ENCODE data around the gene FBLN1. TPM values are rescaled to one million over a fixed set of nuclear protein-coding genes. Genes with fewer than 3 reads are reported as not detected.

The FBLN1 gene
- total and polyA plus RNA-seq, 9 of the 15 experiments (the other 6 are each of a cell fraction or from before 2014, with no cell fraction given) = 0.66 TPM; not detected in 8

GRCh38 chr22:45620706-45621105 is 118.0 kb downstream of the FBLN1 start:
- ChIA-PET CTCF (ENCODE audit: low intra/inter-chr PET ratio) (no interaction called here), POLR2A (no interaction called here)
- no peak for ATAC-seq
- peaks cover 0 to 7% of the 10 kb centered on the region in 2 experiments; a peak in 1 of 5 replicates for H3K27me3 ChIP-seq (ENCODE audit: control insufficient read depth in 2 of 2, insufficient read depth in 2 of 2, low read length in 2 of 2)
- peaks cover 0 to 5% of the 10 kb centered on the region in 2 experiments; a peak in 3 of 5 replicates for H3K4me1 ChIP-seq (replicated peaks in 1 of 2; ENCODE audit: control insufficient read depth in 2 of 2, insufficient read depth in 2 of 2, low read length in 2 of 2)
- H3K4me3 ChIP-seq = no peak overlapping the region
- H3K79me2 ChIP-seq (ENCODE audit: control insufficient read depth, insufficient read depth, low read length) = no peaks in the 10 kb centered on the region
- no peak for TF ChIP-seq NFXL1 (CRISPR knock-in tag; IDR thresholded peaks at IDR 0.05)
- 0 out of 2 replicates have a peak, but pooled peaks have one; percentile 41 for TF ChIP-seq CHD2 (IDR thresholded peaks at IDR 0.05; ENCODE audit: low read depth, low read length)
- no peak overlapping the region for H3K4me2 ChIP-seq (ENCODE audit: insufficient read depth, low read length)
- no peaks in the 10 kb centered on the region for H3K9me1 ChIP-seq (ENCODE audit: control insufficient read depth, insufficient read depth, low read length)
- BruUV-seq (replicated peaks) = no TSS peak
- no peak overlapping the region for H3K27ac ChIP-seq (ENCODE audit: extremely low read depth, low read depth, low read length)
- intact Hi-C loops (cut with micrococcal nuclease) (no loop called here), in situ Hi-C loops (cut with MboI) (no loop called here)
- WGBS (ENCODE audit: insufficient coverage, low coverage, missing lambda C conversion rate) = 38% methylated on average over 2 of the region's 3 CpGs
- no peak for FAIRE-seq
- no peaks in the 10 kb centered on the region for H3K9me3 ChIP-seq (replicated peaks; ENCODE audit: control insufficient read depth, insufficient read depth, low read depth, low read length)
- H3K9ac ChIP-seq (ENCODE audit: insufficient read depth in 1 of 2, low read depth in 2 of 2, low read length in 2 of 2) = no peak overlapping the region
- H3K36me3 ChIP-seq (ENCODE audit: control insufficient read depth, insufficient read depth, low read length) = no peaks in the 10 kb centered on the region
- H4K20me1 ChIP-seq (replicated peaks; ENCODE audit: control insufficient read depth, insufficient read depth, low read length) = no peaks in the 10 kb centered on the region
- no peak overlapping the region for H2AFZ ChIP-seq (ENCODE audit: low read depth, low read length)
- DNase-seq (ENCODE audit: extremely low read depth in 1 of 4, low spot score in 3 of 4) = no peak

DNA sequence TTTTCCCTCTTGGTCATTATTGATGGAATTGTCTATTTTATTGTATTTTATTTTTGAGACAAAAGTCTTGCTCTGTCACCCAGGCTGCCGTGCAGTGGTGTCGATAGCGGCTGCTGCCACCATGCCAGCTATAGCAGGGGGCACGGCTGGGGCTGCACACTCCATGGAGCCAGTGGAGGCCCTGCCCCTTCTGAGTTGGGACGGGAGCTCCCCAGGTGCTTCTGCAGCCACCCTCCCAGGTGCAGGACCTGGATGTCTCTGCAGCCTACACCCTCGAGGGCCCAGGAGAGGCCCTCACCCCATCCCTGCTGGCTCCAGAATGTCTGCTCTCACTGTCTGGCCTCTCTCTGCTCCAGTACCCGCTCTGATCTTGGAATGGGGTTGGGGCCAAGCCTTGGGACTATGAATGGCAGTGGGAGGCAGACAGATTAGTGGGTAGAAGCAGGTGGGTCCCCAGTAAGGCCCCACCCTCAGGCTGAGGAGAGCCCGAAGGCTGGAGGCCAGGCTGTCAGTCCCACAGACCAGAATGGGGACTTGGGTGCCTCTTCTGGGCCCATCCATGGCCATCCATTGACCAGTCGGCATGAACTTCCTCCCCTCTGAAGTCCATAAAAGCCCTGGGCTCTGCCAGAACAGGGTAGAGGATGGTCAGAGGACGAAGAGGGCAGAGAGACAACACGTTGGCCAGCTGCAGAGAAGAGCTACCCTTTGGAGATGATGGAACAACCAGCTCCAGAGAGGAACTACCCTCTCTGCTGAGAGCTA is 119.3 kb downstream of the FBLN1 start:
- Histone ChIP-seq H3K4me2 (ENCODE audit: insufficient read depth, low read length) (no peak overlapping the region), H3K79me2 (ENCODE audit: control insufficient read depth, insufficient read depth, low read length) (no peaks in the 10 kb centered on the region), H3K36me3 (ENCODE audit: control insufficient read depth, insufficient read depth, low read length) (no peaks in the 10 kb centered on the region), H3K9ac (ENCODE audit: insufficient read depth in 1 of 2, low read depth in 2 of 2, low read length in 2 of 2) (no peak overlapping the region), H3K27me3 (ENCODE audit: control insufficient read depth in 2 of 2, insufficient read depth in 2 of 2, low read length in 2 of 2) (peaks cover 0 to 15% of the 10 kb centered on the region in 2 experiments; a peak in 1 of 5 replicates), H2AFZ (ENCODE audit: low read depth, low read length) (no peak overlapping the region), H3K4me1 (replicated peaks in 1 of 2; ENCODE audit: control insufficient read depth in 2 of 2, insufficient read depth in 2 of 2, low read length in 2 of 2) (peaks cover 5% of the 10 kb centered on the region in 2 experiments; a peak in 4 of 5 replicates), H3K27ac (ENCODE audit: extremely low read depth, low read depth, low read length) (no peak overlapping the region), H4K20me1 (replicated peaks; ENCODE audit: control insufficient read depth, insufficient read depth, low read length) (no peaks in the 10 kb centered on the region), H3K9me3 (replicated peaks; ENCODE audit: control insufficient read depth, insufficient read depth, low read depth, low read length) (no peaks in the 10 kb centered on the region), H3K4me3 (no peak overlapping the region), H3K9me1 (ENCODE audit: control insufficient read depth, insufficient read depth, low read length) (no peaks in the 10 kb centered on the region)
- no peak for ATAC-seq
- in situ Hi-C loops (cut with MboI) (no loop called here), intact Hi-C loops (cut with micrococcal nuclease) (no loop called here)
- FAIRE-seq = no peak
- BruUV-seq (replicated peaks) = no TSS peak
- no peak for DNase-seq (ENCODE audit: extremely low read depth in 1 of 4, low spot score in 3 of 4)
- ChIA-PET CTCF (ENCODE audit: low intra/inter-chr PET ratio) (no interaction called here), POLR2A (no interaction called here)
- WGBS (ENCODE audit: insufficient coverage, low coverage, missing lambda C conversion rate) = 40% methylated on average over 10 of the region's 11 CpGs
- no peak for TF ChIP-seq RFX5 (IDR thresholded peaks at IDR 0.05; ENCODE audit: low read depth, low read length)
- no peak for TF ChIP-seq THRAP3 (IDR thresholded peaks at IDR 0.05; ENCODE audit: borderline replicate concordance)
- TF ChIP-seq MLLT1 (IDR thresholded peaks at IDR 0.05) = no peak
- TF ChIP-seq SIN3B (IDR thresholded peaks at IDR 0.05; ENCODE audit: low read depth) = no peak
- TF ChIP-seq NFATC3 (IDR thresholded peaks at IDR 0.05) = no peak
- TF ChIP-seq ZNF165 (CRISPR knock-in tag; IDR thresholded peaks at IDR 0.05; ENCODE audit: borderline replicate concordance) = no peak
- no peak for TF ChIP-seq FOXP4 (CRISPR knock-in tag; IDR thresholded peaks at IDR 0.05; ENCODE audit: borderline replicate concordance)
- no peak for TF ChIP-seq MCM2 (IDR thresholded peaks at IDR 0.05; ENCODE audit: low read depth)
- TF ChIP-seq SP1 (CRISPR knock-in tag; IDR thresholded peaks at IDR 0.05) = no peak
- no peak for TF ChIP-seq MTA2 (IDR thresholded peaks at IDR 0.05; ENCODE audit: low read depth)
- TF ChIP-seq ZNF311 (CRISPR knock-in tag; IDR thresholded peaks at IDR 0.05) = no peak

Measured in K562 (cell line).